ENCODE data around the gene MACROH2A2.

GRCh38 chr10:70121281-70121949 is 68.8 kb downstream of the MACROH2A2 start:
- no peak for TF ChIP-seq EZH2 (IDR thresholded peaks at IDR 0.05; ENCODE audit: borderline replicate concordance, insufficient read depth, low read depth, low read length, poor library complexity, severe bottlenecking)
- TF ChIP-seq, protein P1, sequence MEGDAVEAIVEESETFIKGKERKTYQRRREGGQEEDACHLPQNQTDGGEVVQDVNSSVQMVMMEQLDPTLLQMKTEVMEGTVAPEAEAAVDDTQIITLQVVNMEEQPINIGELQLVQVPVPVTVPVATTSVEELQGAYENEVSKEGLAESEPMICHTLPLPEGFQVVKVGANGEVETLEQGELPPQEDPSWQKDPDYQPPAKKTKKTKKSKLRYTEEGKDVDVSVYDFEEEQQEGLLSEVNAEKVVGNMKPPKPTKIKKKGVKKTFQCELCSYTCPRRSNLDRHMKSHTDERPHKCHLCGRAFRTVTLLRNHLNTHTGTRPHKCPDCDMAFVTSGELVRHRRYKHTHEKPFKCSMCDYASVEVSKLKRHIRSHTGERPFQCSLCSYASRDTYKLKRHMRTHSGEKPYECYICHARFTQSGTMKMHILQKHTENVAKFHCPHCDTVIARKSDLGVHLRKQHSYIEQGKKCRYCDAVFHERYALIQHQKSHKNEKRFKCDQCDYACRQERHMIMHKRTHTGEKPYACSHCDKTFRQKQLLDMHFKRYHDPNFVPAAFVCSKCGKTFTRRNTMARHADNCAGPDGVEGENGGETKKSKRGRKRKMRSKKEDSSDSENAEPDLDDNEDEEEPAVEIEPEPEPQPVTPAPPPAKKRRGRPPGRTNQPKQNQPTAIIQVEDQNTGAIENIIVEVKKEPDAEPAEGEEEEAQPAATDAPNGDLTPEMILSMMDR (IDR thresholded peaks at IDR 0.05), result no peak
